ENCODE data around the gene FGF8. TPM values are rescaled to one million over a fixed set of nuclear protein-coding genes. Genes with fewer than 3 reads are reported as not detected.

FGF8 gene
- total and polyA plus RNA-seq, 9 of the 15 experiments (the other 6 are each of a cell fraction or from before 2014, with no cell fraction given), result 0.13 to 0.82 (median 0.37) TPM; not detected in 5

- TF ChIP-seq E2F4 (CRISPR knock-in tag; IDR thresholded peaks at IDR 0.05; ENCODE audit: low read depth), result no peak
- TF ChIP-seq STAT5A (IDR thresholded peaks at IDR 0.05; ENCODE audit: borderline replicate concordance, low read length), result peak; percentile 65
- TF ChIP-seq TEAD1 (CRISPR knock-in tag; IDR thresholded peaks at IDR 0.05), result no peak
- TF ChIP-seq PHB2 (IDR thresholded peaks at IDR 0.05; ENCODE audit: low read depth), result no peak
- no peak for TF ChIP-seq DACH1 (IDR thresholded peaks at IDR 0.05; ENCODE audit: partially characterized antibody)
- TF ChIP-seq, protein P1, sequence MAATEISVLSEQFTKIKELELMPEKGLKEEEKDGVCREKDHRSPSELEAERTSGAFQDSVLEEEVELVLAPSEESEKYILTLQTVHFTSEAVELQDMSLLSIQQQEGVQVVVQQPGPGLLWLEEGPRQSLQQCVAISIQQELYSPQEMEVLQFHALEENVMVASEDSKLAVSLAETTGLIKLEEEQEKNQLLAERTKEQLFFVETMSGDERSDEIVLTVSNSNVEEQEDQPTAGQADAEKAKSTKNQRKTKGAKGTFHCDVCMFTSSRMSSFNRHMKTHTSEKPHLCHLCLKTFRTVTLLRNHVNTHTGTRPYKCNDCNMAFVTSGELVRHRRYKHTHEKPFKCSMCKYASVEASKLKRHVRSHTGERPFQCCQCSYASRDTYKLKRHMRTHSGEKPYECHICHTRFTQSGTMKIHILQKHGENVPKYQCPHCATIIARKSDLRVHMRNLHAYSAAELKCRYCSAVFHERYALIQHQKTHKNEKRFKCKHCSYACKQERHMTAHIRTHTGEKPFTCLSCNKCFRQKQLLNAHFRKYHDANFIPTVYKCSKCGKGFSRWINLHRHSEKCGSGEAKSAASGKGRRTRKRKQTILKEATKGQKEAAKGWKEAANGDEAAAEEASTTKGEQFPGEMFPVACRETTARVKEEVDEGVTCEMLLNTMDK (IDR thresholded peaks at IDR 0.05; ENCODE audit: borderline replicate concordance, insufficient read depth, low read depth, low read length, poor library complexity, severe bottlenecking), result no peak
- TF ChIP-seq BMI1 (IDR thresholded peaks at IDR 0.05; ENCODE audit: low read length), result no peak
- no peak for TF ChIP-seq HNRNPUL1 (IDR thresholded peaks at IDR 0.05; ENCODE audit: low read length)
- TF ChIP-seq ZNF644 (tag; IDR thresholded peaks at IDR 0.05; ENCODE audit: low read depth), result no peak
- TF ChIP-seq, protein P2, sequence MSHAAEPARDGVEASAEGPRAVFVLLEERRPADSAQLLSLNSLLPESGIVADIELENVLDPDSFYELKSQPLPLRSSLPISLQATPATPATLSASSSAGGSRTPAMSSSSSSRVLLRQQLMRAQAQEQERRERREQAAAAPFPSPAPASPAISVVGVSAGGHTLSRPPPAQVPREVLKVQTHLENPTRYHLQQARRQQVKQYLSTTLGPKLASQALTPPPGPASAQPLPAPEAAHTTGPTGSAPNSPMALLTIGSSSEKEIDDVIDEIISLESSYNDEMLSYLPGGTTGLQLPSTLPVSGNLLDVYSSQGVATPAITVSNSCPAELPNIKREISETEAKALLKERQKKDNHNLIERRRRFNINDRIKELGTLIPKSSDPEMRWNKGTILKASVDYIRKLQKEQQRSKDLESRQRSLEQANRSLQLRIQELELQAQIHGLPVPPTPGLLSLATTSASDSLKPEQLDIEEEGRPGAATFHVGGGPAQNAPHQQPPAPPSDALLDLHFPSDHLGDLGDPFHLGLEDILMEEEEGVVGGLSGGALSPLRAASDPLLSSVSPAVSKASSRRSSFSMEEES (CRISPR knock-in tag; IDR thresholded peaks at IDR 0.05), result no peak
- peak in 1 of 2 experiments; percentile 51; a peak in 1 of 3 replicates for TF ChIP-seq CBX3 (IDR thresholded peaks at IDR 0.05; ENCODE audit: borderline replicate concordance in 1 of 2, low read length in 2 of 2)
- TF ChIP-seq SIN3A (IDR thresholded peaks at IDR 0.05; ENCODE audit: borderline replicate concordance in 2 of 2, control insufficient read depth in 1 of 2, low read depth in 2 of 2, low read length in 2 of 2), result no peak
- TF ChIP-seq, protein P3, sequence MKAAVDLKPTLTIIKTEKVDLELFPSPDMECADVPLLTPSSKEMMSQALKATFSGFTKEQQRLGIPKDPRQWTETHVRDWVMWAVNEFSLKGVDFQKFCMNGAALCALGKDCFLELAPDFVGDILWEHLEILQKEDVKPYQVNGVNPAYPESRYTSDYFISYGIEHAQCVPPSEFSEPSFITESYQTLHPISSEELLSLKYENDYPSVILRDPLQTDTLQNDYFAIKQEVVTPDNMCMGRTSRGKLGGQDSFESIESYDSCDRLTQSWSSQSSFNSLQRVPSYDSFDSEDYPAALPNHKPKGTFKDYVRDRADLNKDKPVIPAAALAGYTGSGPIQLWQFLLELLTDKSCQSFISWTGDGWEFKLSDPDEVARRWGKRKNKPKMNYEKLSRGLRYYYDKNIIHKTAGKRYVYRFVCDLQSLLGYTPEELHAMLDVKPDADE (conservative IDR thresholded peaks at IDR 0.05; ENCODE audit: control insufficient read depth, low read depth, low read length), result no peak
- no peak for TF ChIP-seq ZNF212 (CRISPR knock-in tag; IDR thresholded peaks at IDR 0.05)
- TF ChIP-seq ZNF668 (CRISPR knock-in tag; IDR thresholded peaks at IDR 0.05), result no peak
- no peak for TF ChIP-seq ZNF24 (IDR thresholded peaks at IDR 0.05)
- no peak for TF ChIP-seq RNF219 (CRISPR knock-in tag; IDR thresholded peaks at IDR 0.05)
- no peak for TF ChIP-seq NKRF (IDR thresholded peaks at IDR 0.05; ENCODE audit: borderline replicate concordance)
Measured at GRCh38 chr10:101824736-101825135, 48.8 kb upstream of the FGF8 start (continued).

All from K562 (cell line).